COLO668 (cell line): Measurements from ENCODE around the gene FFAR3.
A peak's percentile ranks its signal among the peaks of the same experiment; 100 is the strongest.
"Not testable (repeated sequence)": the region's sequence is repeated elsewhere in the genome, so short reads cannot be mapped to it uniquely, and the experiment has no call there.

Experiments used
- DNase-seq: peaks from one replicate; lab custom pipeline; 2025; ENCODE audit not compliant: unreplicated experiment; lab: John Stamatoyannopoulos, UW

The FFAR3 gene

GRCh38 chr19:35373492-35373891, 15.2 kb downstream of the FFAR3 start:
- no peak for DNase-seq

GRCh38 chr19:35374031-35374430, 15.8 kb downstream of the FFAR3 start:
- DNase-seq, result not testable (repeated sequence)

GRCh38 chr19:35375505-35376307, 17.4 kb downstream of the FFAR3 start:
- no peak for DNase-seq

GRCh38 chr19:35377656-35378055, 19.4 kb downstream of the FFAR3 start:
- DNase-seq, result no peak

- no peak for DNase-seq
These were observed 20.1 kb downstream of the FFAR3 start for GRCh38 chr19:35378356-35378755.

GRCh38 chr19:35379545-35379944, 21.3 kb downstream of the FFAR3 start:
- not testable (repeated sequence) for DNase-seq

GRCh38 chr19:35379992-35380391, 21.7 kb downstream of the FFAR3 start:
- DNase-seq, result no peak

GRCh38 chr19:35380450-35381124, 22.3 kb downstream of the FFAR3 start:
- no peak for DNase-seq

GRCh38 chr19:35381318-35381717, 23.1 kb downstream of the FFAR3 start:
- no peak for DNase-seq

GRCh38 chr19:35381926-35382325, 23.7 kb downstream of the FFAR3 start:
- no peak for DNase-seq

GRCh38 chr19:35383536-35383935, 25.3 kb downstream of the FFAR3 start:
- DNase-seq, result no peak

- no peak for DNase-seq
These were observed 30.2 kb downstream of the FFAR3 start for GRCh38 chr19:35388277-35389054.

GRCh38 chr19:35389192-35389861, 31.1 kb downstream of the FFAR3 start:
- DNase-seq, result no peak

- no peak for DNase-seq
These were observed 34.8 kb downstream of the FFAR3 start for GRCh38 chr19:35392742-35393715.

- peak; percentile 12 for DNase-seq
These were observed 37.3 kb downstream of the FFAR3 start for GRCh38 chr19:35395382-35396199.

- DNase-seq, result no peak
These were observed 38.1 kb downstream of the FFAR3 start for GRCh38 chr19:35396240-35396885.

GRCh38 chr19:35397064-35397463, 38.8 kb downstream of the FFAR3 start:
- no peak for DNase-seq

- no peak for DNase-seq
These were observed 40.3 kb downstream of the FFAR3 start for GRCh38 chr19:35398570-35398969.

- no peak for DNase-seq
These were observed 41.0 kb downstream of the FFAR3 start for GRCh38 chr19:35399231-35399630.
